GM18867 (cell line): ENCODE data around the gene TET1.
"Not testable (repeated sequence)": the region's sequence is repeated elsewhere in the genome, so short reads cannot be mapped to it uniquely, and the experiment has no call there.

Experiments
- ATAC-seq: cut with Tn5 transposase; IDR thresholded peaks from one replicate; pipeline ENCODE4 v1.9.1; 2021; ENCODE audit warnings: mild to moderate bottlenecking, moderate library complexity; ENCODE audit not compliant: unreplicated experiment

TET1 gene

DNA sequence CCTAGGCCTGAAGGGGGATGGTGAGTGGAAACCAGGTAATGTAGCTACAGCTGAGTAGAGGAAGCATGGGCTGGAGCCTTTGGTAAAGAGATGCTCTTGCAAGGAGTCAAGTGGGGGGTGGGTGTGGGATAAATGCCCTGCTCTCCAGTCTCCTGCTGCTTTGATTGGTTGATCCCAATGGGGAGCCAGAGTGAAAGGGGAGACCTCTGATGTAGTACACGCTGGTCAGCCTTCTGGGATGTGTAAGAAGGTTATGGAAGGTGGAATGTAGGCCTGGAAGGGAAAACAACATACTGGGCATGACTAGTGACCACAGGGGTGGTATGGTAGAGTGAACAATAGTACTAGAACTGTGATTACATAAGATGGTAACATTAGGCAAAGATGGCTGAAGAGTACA lies 44.3 kb downstream of the TET1 start:
- ATAC-seq = no peak

DNA sequence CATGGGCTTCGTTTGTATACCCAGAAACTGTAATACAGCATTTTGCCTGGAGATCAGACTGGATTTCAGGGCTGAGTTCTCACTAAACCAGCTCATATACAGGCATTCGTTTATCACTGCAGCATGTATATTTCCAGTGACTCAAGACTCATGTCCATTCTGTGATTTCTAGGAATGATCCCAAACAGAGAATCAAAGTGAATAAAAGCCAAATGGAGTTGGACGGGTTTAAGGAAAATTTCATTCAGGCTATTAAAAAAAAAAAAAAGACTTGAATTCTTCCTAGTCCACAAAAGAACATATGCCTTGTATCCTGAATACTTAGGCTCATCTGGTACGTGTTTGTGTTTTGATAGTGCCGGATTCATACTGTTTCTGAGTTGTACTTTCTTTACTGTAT lies 46.8 kb downstream of the TET1 start:
- no peak for ATAC-seq

DNA sequence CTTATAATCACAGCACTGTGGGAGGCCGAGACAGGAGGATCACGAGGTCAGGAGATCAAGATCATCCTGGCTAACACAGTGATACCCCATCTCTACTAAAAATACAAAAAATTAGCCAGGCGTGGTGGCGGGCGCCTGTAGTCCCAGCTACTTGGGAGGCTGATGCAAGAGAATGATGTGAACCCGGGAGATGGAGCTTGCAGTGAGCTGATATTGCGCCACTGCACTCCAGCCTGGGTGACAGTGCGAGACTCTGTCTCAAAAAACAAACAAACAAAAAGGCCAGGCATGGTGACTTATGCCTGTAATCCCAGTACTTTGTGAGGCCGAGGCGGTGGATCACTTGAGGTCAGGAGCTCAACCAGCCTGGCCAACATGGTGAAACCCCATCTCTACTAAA lies 49.9 kb downstream of the TET1 start:
- not testable (repeated sequence) for ATAC-seq

DNA sequence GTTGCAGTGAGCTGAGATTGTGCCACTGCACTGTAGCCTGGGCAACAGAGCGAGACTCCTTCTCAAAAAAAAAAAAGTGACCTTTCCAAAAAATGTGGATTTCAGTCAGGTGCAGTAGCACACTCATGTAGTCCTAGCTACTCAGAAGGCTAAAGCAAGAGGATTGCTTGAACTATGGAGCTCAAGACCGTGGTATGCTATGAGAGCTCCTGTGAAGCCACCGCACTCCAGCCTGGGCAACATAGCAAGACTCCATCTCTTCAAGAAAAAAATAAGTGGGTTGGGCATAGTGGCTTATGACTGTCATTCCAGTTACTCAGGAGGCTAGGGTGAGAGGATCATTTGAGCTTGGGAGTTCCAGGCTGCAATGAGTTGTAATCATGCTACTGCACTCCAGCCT lies 51.1 kb downstream of the TET1 start:
- ATAC-seq = no peak

DNA sequence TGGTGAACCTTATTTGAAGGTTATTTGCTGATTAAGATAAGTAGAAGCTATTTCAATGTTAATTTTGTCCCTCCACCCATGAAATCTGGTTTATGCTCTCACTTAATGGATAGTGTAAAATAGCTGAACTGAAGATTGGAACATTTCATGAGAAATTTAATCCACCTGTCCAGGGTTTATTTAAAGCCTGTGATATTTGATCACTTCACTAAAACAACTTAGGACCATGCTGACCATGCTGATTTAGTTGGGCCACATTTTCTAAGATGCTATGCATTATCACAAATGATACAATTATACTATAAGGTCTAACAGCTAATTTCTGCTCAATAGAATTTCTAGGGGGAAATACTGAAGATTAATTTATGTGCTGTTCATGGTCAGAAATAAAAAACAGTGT lies 53.8 kb downstream of the TET1 start:
- ATAC-seq = not testable (repeated sequence)

DNA sequence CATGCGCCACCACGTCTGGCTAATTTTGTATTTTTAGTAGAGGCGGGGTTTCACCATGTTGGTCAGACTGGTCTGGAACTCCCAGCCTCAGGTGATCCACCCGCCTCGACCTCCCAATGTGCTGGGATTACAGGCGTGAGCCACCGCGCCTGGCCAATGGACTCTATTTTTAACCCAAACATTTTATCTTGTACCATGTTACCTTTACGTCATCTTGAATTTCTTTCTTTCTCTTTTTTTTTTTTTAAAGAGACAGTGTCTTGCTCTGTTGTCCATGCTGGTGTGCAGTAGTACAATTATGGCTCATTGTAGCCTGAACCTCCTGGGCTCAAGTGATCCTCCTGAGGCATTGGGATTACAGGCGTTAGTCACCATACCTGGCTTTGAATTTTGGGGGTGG lies 57.6 kb downstream of the TET1 start:
- ATAC-seq = not testable (repeated sequence)

DNA sequence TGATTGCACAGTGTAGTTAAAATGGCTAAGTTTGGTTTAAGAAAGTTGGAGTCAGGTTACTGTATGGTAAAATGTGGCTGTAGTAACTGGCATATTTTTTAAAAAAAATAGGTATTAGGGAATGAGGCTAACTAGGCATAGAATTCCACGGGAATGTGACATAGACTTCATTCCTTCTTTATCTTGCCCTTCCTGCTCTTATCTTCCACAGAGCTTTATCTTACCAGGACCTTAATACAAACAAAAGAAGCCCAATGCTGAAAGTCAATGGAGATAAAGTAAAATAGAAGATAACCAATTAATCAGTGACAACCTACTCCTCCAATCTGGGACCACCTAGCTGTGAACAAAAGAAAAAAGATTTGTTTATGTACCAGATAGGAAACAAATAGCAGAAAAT lies 58.1 kb downstream of the TET1 start:
- no peak for ATAC-seq

DNA sequence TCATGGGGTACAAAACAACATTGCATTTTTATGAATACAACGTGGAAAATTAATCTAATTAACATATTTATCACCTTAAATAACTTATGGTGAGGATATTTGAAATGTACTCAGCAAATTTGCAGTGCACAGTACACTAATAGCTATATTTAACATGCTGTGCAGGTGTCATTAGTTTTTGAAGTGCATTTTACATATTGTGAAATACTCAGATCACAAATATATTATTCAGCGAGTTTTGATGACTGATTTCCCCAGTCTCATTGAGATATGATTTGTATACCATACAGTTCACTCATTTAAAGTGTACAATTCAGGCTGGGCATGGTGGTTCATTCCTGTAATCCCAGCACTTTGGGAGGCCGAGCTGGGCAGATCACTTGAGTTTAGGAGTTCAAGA lies 59.5 kb downstream of the TET1 start:
- no peak for ATAC-seq

DNA sequence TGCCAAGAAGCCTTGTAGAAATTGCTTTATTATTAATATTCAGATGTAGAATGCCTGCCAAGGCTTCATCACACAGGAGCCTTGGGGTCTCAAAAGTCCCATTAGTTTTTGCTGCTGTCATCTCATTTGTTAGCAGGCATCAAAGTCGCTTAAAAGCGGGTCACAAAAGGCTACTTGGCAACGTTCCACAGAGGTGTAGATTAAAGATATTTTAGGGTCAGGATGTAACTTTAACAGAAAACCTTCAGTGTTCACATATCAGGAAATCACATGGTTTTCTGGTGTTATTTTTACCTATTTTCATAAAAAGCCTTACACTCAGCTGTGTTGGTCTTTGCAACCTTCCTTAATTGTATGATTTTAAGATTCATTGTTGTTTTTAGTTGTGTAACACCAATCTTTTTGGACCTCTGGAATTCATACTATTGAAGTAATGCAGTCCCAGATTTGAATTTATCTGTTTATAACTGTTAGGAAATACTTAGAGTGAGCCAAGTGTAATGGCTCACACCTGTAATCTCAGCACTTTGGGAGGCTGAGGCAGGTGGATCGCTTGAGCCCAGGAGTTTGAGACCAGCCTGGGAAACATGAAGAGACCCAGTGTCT lies 65.3 kb downstream of the TET1 start:
- no peak for ATAC-seq

DNA sequence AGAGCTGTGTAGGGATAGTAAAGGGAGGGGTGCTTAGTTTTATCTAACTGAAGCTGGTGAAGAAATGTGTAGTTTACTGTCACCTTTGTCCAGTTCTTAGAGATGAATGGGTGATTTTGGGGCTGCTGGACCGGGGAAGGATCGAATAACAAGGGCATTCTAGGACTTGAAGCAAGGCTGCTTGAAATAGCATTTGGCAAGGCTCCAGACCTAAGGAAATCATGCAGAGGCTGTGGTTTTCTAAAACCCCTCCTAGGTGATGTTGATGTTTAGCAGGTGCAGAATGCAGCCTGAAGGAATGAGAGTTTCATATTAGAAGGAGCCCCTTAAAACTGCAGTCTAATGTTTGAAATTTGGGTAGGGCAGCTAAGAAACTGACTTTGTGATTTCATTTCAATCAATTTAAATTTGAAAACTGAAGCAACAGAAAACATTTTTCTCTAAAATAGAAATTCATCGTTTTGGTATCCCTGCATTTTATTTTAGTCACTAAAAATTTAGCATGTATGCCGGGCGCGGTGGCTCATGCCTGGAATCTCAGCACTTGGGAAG lies 68.5 kb downstream of the TET1 start:
- ATAC-seq = no peak

DNA sequence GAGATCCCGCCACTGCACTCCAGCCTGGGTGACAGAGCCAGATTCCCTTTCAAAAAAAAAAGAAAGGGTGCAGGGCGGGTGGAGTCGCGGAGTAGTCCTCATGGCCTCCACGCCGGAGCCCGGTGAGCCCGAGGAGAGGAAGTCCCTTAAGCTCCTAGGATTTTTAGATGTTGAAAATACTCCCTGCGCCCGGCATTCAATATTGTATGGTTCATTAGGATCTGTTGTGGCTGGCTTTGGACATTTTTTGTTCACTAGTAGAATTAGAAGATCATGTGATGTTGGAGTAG lies 72.1 kb downstream of the TET1 start:
- ATAC-seq = not testable (repeated sequence)

DNA sequence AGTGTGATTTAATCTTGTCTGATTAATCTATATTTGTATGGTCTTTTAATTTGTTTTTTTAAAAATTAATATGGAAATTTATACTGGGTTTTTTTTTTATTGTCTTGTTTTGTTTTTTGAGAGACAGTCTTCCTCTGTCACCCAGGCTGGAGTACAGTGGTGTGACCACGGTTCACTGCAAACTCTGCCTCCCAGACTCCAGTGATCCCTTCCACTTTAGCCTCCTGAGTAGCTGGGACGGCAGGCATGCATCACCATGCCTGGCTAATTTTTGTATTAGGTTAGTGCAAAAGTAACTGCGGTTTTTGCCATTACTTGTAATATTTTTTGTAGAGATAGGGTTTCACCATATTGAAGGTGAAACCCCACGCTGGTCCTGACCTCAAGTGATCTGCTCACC lies 73.1 kb downstream of the TET1 start:
- ATAC-seq = no peak

DNA sequence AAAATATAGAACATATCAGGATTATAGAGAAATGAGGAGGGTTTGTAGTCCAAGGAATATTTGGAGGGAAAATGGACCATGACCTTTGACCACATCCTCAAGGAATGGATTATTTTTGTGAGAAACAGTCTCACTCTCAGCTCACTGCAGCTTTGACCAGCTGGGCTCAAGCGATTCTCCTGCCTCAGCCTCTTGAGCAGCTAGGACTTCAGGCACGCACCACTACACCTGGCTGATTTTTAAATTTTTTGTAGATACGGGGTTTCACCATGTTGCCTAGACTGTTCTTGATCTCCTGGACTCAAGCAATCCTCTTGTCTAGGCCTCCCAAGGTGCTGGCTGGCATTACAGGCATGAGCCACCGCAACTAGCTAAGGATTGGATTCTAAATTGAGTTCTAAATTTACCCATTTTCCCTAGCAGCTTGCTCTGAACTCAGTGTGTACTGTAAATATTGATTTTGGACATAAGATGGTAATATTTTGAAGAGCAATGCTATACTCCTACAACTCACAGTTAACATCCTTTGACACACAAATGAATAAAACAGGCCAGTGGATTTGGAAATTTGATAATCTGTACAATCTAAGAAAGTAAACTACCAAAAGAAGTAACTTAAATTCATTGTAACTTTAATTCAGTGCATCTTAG lies 73.8 kb downstream of the TET1 start:
- ATAC-seq = no peak

DNA sequence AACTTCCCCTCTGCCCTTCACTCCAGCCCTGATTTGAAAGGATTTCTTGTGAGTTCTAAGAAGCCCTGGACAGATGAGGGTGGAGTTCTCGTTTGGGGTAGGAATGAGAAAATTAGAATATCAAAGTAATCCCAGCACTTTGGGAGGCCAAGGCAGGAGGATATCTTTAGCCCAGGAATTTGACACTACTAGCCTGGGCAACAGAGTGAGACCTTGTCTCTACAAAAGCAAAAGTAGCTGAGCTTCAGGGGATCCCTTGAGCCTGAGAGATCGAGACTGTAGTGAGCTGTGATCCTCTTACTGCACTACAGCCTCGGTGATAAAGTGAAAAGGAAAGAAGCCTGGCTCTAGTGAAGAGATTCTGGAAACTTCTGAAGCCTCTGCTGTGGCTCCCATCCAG lies 76.2 kb downstream of the TET1 start:
- no peak for ATAC-seq

DNA sequence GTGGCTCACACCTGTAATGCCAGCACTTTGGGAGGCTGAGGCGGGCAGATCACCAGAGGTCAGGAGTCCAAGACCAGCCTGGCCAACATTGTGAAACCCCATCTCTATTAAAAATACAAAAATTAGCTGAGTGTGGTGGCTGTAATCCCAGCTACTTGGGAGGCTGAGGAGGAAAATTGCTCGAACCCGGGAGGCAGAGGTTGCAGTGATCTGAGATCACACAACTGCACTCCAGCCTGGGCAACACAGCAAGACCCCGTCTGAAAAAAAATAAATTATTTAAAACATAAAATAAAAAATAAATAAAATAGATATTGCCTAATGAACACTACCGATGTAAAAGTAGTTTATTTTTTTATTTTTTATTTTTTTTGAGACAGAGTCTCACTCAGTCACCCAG lies 83.4 kb downstream of the TET1 start:
- ATAC-seq = not testable (repeated sequence)

DNA sequence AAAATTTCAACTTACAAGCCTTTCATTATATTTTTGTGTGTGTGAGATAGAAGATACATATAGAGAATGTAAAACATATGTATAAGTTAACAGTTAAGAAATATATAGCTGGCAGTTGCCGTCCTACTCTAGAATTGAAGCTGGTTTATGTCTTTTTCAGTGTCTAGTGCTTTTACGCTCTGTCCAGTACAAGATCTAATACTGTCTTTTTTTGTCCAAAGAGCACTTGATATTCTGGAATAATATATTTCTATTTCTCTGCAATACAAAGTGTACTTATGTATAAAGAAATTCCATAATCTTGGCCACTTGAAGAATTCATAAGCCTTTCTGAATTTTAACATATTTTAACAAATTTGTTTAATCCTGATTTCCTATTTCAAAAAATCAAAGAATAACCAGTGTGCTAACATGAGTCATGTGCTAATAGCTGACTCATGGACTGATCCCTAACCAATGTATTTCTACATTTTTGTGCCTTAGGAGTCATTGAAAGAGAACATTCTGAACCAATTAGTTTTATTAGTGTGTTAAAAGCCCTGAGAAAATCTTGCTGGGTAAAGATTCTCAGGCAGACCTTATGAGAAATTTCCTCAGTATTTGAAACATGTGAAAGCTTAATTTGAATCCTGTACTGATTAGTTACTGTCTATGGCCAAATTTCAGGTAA lies 87.7 kb downstream of the TET1 start:
- ATAC-seq = no peak

DNA sequence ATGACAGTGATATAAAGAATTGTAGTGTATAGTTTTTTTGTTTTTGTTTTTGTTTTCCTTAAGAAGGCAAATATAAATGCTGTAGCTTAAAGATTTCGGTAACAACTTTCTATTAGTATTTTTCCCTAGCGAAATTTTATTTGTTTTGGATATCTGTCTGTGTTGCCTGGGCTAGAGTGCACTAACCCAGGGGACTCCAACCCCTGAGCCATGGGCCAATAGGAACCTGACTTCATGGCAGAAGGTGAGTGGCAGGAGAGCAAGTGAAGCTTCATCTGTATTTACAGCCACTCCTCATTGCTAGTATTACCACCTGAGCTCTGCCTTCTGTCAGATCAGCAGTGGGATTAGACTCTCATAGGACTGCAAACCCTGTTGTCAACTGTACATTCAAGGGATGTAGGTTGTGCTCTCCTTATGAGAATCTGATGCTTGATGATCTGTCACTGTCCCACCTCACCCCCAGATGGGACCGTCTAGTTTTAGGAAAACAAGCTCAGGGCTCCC lies 95.5 kb downstream of the TET1 start:
- no peak for ATAC-seq

DNA sequence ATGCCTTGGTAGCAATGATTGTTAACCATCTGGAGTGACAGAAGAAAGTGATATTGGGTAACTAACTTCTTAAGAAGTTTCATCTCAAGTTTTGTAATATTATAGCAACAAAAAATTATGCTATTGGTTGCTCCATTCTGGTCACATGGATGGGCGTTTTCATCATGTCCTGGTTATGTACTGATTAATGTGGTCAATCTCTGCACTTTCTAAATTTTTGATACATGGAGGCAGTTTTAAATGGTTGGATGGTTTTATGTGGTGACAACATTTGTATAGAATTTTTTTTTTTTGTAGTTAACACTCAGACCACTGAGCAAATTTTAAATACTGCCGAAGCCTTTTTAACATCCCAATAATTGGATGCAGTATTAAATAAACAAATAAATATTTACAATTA lies 105.7 kb downstream of the TET1 start:
- ATAC-seq = no peak

DNA sequence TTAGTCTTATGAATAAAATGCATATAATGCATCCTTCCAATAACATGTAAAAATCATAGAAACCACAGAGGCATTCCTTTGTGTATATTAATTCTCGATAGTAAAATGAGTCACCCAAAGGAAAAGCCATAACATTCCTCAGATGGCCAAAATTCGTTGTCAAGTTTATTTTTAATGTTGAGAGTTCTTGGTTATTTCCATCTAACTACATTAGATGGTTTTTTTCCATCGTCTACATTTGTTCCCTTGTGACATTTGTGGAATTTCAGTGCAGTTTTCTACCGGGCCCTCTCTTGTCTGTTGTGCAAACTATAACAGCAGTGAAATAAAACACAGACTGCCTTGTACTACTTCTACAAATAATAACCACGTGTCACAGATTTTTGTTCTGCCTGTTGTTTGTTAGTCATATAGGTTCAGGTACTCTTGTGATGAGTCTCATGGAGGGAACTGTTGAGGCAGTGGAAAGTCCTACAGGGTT lies 106.2 kb downstream of the TET1 start:
- no peak for ATAC-seq

DNA sequence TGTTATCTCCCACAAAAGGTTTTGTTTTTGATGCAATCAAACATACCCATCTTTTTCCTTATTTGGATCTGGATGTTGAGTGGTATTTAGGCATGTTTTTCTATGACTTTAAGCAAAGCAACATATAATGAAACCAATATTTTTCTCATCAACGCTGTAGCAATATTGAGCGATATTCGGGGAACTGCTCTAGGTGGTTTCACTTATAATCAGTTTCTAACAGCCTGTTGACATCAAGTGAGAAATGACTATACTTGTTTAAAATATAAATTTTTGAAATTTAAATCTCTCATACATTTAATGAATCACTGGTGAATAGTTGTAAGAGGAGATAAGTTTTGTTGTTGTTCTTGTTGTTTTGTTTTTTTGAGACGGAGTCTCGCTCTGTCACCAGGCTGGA lies 108.1 kb downstream of the TET1 start:
- no peak for ATAC-seq

DNA sequence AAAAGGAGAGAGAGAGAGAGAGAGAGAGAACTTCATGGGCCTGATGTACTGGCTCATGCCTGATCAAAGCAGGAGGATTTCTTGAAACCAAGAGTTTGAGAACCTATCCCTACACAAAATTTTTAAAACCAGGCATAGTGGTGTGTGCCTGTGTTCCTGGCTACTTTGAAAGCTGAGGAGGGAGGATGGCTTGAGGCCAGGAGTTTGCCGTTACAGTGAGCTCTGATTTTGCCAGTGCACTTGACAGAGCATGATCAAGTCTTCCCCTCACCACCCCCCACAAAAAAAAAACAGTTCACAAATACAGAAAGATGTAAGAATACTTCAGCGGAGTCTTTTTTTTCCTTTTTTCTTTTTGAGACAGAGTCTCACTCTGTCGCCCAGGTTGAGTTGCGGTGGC lies 108.8 kb downstream of the TET1 start:
- ATAC-seq = no peak

DNA sequence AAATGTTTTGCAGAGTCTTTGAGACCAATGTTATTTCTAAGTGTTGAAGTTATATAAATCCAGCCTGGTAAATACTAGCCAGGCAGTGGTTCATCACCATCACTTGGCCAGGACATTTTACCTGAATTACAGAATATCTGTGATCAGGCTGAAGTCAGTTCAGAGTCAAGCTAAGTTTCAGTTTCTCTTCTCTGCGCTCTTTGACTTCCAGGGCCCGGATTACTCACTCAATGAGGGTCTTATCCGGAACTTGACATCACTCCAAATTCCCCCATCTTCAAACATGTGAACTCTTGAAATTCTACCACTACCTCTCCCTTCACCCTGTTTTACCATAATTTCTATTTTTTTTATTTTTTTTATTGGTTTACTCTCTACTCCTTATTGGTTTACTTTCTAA lies 124.3 kb downstream of the TET1 start:
- ATAC-seq = peak; percentile 80
